Embryonic facial prominence (tissue), 1 donor: ENCODE measurements around the gene CYP2C8.
"Not testable (repeated sequence)": the region's sequence is repeated elsewhere in the genome, so short reads cannot be mapped to it uniquely, and the experiment has no call there.

Source experiments
- DNase-seq: peaks from one replicate; pipeline ENCODE4 v3.0.0-alpha.2; 2016; ENCODE audit errors: extremely low spot score

Gene CYP2C8

DNA sequence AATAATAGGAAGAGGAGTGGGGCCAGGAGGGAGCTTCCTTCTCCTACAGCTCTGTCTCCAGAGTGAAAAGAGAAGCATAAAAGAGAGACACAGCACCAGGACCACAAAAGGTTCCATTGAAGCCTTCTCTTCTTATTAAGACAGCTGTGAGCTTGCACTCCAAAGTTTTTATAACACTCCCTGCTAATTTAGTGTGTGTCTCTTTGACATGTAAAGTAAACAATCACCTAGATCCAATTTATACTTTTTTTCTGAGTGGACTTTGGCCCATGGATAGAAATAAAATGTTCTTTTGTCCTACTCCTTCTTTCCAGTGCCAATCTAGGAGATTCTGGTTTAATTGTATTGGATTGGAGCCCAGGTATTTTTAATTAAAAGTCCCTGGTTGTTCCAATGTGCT is at the start of gene CYP2C8:
TSS of gene CYP2C8 (minus strand) at position 212 of the 400 bp plus-strand sequence. CDS start at position 117, 95 bp downstream.
- no peak for DNase-seq

DNA sequence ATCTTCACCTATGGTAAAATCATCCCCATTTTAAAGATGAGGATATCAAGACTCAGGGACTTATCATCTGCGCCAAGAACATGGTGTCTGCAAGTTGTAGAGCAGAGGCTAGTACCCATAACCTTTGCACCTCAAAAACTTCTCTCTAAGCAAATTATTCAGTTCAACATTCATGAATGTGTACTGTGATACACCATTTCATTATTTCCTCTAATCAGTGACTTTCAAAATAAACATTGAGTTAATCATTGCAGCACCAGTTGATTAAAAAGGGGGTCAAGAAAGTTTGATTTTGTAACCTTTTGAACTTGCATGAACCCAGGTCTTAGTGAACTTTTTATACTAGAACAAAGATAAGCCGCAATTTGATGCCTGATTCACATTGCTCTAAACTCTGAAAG is 47.6 kb upstream of the CYP2C8 start:
- no peak for DNase-seq

DNA sequence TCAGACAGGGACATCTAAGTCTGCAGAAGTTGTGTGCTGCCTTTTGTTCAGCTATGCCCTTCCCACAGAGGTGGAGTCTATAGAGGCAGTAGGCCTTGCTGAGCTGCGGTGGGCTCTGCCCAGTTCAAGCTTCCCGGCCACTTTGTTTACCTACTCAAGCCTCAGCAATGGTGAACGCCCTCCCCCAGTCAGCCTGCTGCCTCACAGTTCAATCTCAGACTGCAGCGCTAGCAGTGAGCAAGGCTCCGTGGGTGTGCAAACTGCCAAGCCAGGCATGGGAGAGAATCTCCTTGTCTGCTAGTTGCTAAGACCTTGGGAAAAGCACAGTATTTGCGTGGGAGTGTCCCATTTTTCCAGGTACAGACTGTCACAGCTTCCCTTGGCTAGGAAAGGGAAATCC is 41.5 kb upstream of the CYP2C8 start:
- DNase-seq, result not testable (repeated sequence)

DNA sequence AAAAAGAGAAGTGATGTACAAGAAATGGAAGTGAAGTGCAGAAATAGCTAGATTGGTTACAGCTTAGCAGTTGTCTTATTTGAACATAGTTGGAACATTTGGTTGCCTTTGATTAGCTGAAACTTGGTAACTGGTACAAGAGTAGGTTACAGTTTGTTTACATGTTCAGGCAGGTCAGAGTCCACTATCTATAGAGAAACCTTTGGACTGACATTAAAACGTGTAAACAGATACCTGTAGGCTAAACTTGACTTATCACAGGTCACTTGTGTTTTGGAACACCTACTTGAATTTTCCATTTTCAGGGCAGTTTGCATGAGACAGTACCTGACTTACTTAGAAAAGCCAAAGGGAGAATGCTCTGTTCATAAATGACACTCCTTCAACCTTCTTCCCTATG is 28.5 kb upstream of the CYP2C8 start:
- no peak for DNase-seq

- no peak for DNase-seq
Measured at GRCh38 chr10:95096143-95096542, 26.8 kb upstream of the CYP2C8 start.

- DNase-seq, result not testable (repeated sequence)
Measured at GRCh38 chr10:95079626-95080025, 10.3 kb upstream of the CYP2C8 start.

DNA sequence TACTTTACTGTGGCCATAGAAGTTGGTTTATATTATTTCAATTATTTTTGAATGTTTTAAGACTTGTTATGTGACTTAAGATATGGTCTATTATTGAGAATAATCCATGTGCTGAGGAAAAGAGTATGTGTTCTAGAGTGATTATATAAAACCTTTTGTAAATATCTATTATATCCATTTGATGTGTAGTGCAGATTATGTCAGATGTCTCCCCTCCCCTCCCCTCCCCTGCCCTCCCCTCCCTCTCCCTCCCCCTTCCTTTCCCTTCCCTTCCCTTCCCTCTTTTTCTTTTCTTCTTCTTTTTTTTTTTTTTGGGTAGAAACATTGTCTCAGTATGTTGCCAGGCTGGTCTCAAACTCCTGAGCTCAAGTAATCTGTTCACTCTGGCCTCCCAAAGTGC is 8.3 kb upstream of the CYP2C8 start:
- DNase-seq, result no peak

DNA sequence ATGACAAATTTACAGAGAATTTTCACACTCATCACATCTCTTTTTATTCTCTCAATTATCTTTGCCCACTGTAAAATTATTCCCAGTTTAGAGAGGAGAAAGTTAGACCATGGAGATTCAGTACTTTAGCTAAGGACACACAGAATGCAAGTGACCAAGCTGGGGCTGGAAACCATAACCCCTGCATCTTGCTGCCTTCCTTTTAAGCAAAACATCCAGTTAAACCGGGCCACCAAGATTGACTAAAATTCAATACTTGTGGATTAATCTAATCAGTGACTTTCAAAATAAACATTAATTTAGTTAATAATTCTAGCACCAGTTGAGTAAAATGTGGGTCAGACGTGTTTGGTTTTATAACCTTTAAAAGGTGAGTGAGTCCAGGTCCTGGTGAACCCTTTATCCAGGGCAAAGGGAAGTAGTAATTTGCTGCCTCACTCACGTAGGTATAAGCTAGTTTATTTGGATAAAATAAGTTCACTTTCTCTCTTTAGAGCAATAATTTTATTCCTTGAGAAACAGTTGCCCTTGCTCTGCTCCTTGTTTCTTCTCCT is 1.9 kb upstream of the CYP2C8 start:
- no peak for DNase-seq

- DNase-seq, result not testable (repeated sequence)
Measured at GRCh38 chr10:95064125-95064524, 5.2 kb downstream of the CYP2C8 start.

GRCh38 chr10:95056744-95057363 is 12.4 kb downstream of the CYP2C8 start:
- no peak for DNase-seq

GRCh38 chr10:95049919-95050318 is 19.4 kb downstream of the CYP2C8 start:
- no peak for DNase-seq

GRCh38 chr10:95048206-95048605 is 21.1 kb downstream of the CYP2C8 start:
- DNase-seq, result no peak

DNA sequence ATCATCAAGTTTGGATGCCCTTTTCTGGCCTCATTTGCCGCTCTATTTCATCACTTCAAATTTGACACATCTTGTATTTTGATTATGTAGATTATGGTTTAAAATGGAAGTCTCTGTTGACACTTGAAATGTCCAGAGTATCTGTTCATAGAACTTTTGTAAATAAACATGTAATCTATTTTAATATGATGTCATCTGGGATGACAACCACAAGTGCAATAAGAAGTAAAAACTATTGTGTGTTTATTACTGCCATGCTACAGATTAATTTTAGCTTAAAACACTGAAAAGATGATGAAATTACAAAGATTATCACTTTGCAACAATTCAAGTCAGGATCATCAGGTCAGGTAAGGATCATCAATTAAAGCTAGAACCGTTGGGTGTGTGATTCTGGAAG is 30.0 kb downstream of the CYP2C8 start:
- no peak for DNase-seq

DNA sequence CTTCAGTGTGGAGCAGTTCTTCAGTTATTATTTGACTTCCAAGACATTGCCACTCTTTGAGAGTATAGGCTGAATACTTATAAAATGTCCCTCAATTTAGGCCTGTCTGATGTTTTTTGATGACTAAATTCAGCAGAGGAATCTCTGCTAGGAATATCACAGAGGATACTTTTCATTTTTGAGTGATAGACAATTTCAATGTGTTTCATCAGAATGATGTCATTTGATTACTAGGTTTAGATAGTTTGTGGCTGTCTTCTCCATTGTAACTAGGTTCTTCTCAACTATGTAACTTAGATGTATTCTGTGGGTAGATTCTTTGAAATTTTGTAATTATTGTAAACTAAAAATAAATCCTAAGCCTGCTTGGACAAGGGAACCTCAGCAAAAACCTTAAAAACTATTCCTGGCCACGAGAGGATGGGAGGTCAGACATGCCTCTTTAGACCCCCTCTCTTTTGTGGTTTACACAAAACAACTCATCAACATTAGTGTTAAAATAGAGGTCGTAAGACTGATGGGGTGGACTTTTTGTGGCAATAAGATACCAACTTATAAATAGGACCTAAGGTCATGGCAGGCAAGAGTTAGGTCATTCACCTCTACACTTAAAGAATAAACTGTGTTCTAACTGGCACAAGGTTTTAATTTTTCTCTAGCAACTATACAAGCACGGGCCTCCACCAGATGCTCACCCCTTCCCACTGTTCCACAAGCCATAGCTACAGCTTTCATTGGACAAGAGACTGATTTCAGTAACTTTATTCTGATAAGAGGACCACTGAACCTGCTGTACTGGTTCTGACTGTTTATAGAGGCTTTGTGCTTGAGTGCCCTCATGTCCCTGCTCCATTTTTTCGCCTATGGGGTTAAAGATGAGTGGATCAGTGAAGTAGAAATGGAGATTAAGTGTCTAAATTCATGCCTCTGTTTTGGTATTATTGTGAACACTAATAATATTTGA is 33.7 kb downstream of the CYP2C8 start:
- DNase-seq, result no peak

GRCh38 chr10:95034401-95034800 is 34.9 kb downstream of the CYP2C8 start:
- no peak for DNase-seq

- no peak for DNase-seq
Measured at GRCh38 chr10:95031656-95032055, 37.6 kb downstream of the CYP2C8 start.

- no peak for DNase-seq
Measured at GRCh38 chr10:95026461-95026860, 42.8 kb downstream of the CYP2C8 start.

- no peak for DNase-seq
Measured at GRCh38 chr10:94997741-94998174, 71.5 kb downstream of the CYP2C8 start.

- no peak for DNase-seq
Measured at GRCh38 chr10:94992811-94993210, 76.5 kb downstream of the CYP2C8 start.

DNA sequence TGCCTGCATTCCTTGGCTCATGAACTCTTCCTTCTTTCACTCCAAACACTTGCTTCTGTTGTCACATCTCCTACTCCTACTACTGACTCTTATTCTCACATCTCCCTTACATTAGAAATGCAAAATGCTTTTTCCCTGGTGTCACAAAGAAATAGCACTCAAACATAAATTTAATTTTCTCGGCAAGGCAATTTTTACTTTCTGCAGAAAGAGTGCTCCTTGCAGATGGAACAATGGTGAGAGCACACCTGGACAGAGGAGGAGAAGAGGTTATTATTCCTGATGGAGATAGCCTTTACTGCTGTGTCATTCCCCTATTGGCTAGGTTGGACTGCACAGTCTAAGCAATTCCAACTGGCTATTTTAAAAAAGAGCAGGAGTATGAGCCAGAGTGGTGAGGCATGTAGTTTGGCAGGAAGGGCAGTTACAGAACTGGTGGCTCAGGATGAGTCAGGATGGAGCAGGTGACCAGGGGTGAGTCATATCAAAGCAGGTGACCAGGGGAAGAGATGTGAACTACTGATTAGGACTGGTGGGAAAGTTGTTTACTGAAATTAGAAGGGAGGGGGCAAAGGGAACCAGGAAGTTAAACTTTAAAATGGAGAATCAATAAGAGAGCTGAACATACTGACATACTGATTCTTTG is 77.9 kb downstream of the CYP2C8 start:
- no peak for DNase-seq

DNA sequence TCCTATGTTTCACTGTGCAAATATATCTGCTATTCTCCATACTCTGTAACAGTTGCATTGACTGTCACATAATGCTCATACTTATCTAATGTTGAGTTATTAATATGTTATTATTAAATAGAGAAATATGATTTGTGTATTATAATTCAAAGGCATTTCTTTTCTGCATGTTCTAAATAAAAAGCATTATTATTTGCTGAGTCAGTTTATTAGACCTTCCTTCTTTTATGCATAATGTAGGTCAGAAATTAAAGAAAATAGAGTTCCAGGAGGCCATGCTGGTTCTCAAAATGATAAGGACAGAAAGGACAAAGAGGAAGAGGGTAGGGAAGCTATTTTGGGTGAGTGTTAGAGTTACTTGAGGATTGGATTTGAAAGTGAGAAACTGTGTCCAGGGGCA is 80.1 kb downstream of the CYP2C8 start:
- DNase-seq, result no peak
